ENCODE data around the gene PSG7.

- TF ChIP-seq, protein P1, sequence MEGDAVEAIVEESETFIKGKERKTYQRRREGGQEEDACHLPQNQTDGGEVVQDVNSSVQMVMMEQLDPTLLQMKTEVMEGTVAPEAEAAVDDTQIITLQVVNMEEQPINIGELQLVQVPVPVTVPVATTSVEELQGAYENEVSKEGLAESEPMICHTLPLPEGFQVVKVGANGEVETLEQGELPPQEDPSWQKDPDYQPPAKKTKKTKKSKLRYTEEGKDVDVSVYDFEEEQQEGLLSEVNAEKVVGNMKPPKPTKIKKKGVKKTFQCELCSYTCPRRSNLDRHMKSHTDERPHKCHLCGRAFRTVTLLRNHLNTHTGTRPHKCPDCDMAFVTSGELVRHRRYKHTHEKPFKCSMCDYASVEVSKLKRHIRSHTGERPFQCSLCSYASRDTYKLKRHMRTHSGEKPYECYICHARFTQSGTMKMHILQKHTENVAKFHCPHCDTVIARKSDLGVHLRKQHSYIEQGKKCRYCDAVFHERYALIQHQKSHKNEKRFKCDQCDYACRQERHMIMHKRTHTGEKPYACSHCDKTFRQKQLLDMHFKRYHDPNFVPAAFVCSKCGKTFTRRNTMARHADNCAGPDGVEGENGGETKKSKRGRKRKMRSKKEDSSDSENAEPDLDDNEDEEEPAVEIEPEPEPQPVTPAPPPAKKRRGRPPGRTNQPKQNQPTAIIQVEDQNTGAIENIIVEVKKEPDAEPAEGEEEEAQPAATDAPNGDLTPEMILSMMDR (IDR thresholded peaks at IDR 0.05): no peak
- no peak for TF ChIP-seq POLR2A (IDR thresholded peaks at IDR 0.05)
Observed at GRCh38 chr19:42961119-42961518, 24.1 kb upstream of the PSG7 start.

Data from right lobe of liver (tissue), 4 donors.